GM19395 (cell line): Measurements from ENCODE around the gene SMIM3.
A peak's percentile ranks its signal among the peaks of the same experiment; 100 is the strongest.

ENCODE experiments used
- ATAC-seq: cut with Tn5 transposase; IDR thresholded peaks from one replicate; pipeline ENCODE4 v1.9.1; 2021; ENCODE audit warnings: mild to moderate bottlenecking, moderate library complexity; ENCODE audit not compliant: unreplicated experiment

SMIM3 gene

DNA sequence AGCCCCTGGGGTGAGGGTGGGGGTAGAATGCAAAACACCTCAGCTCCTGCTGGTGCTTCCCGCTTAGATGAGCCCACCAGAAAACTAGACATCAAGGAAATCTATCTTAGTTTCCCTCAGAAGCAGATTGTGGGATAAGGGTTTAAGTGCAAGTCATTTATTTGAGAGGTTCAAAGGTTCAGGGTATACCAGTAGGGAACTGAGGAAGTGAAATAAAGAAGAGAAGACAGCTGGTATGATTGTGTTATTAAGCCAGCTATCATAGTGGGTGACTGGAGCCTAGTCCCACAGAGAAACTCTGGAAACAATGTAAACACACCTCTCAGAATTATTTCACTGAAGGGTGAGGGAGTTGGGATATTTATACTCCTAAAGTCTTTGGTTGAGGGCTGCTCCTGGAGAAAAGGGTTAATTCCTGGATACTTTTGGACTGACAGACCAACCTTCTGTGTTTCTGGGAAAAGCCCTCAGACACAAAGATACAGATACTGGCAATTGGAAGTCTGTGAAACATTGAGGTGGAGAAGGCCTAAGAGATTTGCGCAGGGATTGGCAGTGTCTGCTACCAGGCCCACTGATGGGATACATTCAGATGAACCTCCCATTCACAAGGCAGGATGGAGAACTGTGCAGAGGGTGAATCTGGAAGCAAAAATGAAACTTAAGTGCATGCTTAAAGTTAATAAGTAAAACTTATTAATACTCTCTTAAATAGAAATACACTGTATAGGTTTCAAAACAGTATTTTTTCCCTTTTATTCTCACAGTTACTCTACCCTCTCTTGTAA lies 13.4 kb upstream of the SMIM3 start:
- no peak for ATAC-seq

GRCh38 chr5:150765799-150766169 lies 12.8 kb upstream of the SMIM3 start:
- no peak for ATAC-seq

DNA sequence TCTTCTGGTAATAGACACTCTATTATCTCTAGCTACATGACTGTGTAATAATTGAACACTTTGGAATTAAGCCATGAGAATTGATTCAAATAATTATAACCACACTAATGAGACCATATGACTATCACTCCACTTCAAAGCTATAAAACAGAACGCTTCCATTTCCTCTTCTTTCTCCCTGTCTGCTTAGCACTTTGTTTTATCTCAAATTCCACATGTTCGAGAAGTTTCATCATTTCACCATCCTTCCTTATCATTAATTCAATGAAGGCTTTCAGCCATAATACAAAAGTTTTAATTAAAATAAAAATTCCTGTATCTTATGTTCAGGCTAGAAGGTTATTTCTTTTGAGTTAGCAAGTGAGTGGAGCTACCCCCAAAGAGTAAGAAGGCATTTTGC lies 12.3 kb upstream of the SMIM3 start:
- ATAC-seq = no peak

GRCh38 chr5:150771034-150771795 lies 7.3 kb upstream of the SMIM3 start:
- ATAC-seq = no peak

DNA sequence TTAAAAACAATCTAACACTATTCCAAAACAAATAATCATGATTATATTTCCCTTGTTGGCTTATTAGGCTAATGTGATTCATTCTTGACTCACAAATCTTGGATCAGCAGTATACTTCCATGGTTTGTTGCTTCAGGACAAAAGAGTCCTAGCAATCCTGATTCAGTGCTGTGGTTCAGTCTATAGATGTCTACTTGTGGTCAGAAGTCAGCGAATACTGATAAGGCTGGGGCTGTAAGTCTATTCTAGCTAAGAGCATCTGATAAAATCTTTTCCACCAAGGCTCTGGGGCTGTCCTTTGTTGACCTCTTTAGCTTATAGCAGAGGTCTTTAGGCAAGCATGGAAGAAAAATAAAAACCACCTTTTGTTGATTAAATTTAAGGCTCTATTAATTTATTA lies 4.4 kb upstream of the SMIM3 start:
- no peak for ATAC-seq

DNA sequence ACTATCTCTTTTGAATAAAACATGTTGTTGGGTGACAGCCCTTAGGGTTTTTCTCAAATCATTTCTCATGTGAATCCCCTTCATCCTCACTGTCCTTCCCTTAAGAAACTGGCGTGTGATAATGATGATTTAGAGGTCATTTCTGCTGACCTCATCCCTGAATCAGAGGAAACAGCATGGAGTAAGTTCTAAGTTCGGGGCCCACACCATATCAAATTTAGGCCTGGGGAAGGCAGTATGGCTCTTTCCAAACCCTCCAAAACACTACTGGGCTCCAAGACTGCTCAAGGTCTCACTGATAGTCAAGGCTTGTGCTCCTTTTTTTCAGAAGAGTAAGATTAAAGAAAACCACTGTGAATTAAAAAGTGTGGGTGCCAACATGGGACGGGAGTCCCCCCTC lies 872 bp upstream of the SMIM3 start:
- no peak for ATAC-seq

DNA sequence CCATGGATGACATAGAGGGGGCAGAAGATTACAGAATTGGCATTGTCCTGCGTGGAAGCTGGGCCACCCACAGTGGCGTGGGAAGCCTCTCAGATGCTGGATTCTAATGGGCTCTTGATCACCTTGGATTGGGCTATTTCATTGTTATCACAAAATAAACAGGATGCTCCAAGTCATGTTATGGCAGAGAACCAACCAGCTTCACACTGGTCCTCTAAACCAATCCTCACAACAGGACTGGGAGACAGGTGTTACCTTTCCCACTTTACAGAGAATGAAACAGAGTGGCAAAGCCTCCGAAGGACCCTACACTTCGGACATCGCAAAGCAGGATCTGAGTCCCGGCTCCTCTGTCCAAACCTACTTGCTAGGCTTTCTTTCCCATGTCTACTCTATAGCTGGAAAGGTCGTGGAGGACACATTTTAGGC lies 455 bp upstream of the SMIM3 start:
- peak; percentile 4 for ATAC-seq

DNA sequence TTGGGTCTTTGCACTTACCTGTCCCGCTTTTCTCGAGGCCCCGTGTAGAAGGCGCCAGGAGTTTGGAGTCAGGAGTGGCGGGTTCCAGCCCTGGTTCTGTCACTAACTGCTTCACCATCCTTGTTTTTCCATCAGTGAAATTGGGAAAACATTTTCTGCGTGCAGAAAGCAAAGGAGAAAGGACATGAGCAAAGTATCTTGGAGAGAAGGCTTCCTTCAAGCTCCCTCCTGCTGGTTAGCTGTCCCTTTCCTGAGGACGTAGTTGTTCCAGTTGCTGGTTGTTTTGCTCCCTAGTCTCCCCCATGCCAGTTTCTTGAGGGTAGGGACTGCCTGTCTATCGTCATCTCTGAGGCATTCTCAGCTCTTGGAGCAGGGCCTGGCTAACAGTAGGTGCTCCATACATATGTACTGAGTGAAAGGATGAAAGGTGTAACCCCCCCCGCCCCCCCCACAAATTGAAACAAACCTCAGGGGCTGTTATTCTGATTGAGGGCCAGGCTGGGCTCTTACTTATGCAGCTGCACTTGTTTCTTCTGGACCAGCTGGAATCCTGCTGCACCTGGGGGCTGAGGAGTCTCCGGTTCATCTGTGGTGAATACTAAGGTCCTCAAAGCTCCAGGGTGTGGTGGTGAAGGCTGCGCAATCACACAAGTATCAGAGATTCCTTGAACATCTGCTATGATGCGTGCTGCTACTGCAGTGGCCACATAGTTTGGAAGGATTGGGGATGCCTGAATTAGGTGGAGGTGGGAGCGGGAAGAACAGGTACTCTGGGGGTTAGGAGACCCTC lies 1.0 kb downstream of the SMIM3 start:
- ATAC-seq = peak; percentile 7

DNA sequence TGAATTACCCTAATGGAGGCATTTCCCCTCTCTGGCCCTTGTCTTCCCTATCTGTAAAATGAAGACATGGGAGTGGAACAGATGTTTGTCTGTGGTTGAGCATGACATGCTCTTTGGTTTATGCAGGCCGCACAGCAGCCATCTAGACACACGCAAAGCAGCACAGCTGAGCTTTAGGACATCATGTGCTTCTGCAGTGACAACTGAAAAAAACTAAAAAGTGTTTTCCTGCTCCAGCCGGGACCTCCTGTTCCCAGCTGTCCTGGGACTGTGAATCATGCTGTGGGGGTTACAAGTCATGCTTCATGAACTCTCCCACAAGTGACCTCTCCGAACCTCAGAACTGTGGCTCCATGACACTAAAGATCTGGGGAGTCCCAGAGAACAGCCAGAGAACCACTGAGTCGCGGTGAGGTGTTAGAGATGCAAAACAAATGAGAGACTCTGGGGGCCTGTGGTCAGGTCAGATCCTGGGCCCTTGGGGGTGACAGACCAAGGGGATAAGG lies 1.7 kb downstream of the SMIM3 start:
- peak; percentile 53 for ATAC-seq

DNA sequence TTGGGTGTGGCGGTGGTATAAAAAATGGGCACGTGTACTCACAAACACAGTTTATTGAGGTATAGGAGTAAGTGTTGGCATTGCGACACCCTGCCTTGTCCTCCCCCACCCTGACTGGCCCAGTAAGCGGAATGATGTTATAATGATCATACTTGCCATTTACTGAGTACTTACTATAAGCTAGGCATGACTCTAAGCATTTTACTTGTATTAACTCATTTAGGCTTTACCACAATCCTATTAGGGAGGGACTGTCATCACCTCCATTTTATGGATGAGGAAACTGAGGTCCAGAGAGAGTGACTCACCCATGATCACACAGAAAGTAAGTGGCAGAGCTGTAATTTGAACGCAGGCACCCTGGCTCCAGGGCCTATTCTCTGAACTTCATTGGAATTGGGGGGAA lies 2.3 kb downstream of the SMIM3 start:
- no peak for ATAC-seq

DNA sequence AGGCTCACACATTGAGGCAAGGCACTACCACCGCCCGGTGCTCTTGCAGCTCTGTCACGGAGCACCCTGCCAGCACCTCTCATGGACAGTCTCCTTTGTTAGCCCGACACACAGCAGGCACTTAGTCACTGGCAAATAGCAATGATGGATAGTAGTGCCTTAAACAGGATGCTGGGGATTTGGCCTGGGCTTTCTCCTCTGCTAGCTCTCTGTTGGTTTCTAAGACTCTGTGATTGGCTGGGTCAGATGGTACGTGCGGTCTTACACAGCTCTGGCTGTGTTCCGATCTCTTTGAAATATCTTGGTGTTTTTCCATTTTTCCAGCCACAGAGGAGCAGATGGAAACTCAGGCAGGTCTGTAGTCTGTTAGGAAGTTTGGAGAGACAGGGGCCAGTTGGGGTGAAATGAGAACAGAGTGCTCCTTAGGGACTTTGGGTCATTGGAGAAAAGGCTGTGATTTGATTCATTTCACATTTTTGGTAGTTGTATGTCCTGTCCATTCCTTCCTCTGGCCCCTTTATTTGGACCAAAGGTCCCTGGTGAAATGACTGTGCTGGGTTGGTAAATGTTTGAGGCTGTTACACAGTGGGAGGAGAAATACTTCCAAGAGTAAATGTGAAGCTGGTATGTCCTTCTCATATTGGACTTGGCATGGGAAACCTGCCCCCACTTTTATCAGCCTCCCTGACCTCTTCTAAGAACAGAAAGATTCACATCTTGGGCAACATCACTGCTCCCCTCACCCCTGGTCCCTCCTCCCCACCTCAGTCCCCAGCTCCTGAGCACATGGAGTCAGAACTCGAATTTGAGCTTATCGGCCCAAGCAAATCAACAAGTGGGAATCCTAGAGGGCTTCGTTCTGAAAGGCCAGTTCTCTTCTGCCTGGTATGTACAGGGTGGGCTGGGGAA lies 3.4 kb downstream of the SMIM3 start:
- ATAC-seq = no peak

DNA sequence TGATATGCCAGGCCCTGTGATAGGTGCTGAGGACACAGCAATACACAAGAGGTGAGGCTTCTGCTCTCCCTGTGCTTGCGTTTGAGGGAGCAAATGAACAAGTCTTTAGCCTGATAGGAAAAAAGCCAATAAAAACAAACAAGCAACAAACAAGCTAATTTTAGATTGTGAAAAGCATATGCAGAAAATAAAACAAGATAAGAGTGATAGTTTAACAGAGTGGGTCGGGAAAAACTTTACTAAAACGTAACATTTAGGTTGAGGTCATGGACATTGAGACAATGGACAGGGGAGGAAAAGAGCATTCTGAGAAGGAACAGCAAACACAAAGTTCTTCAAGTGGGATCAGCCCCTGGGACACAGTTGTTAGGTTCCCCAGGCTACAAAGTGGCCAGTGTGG lies 4.3 kb downstream of the SMIM3 start:
- no peak for ATAC-seq

GRCh38 chr5:150783422-150783928 lies 4.9 kb downstream of the SMIM3 start:
- ATAC-seq = peak; percentile 54

- no peak for ATAC-seq
Observed at GRCh38 chr5:150785950-150786349, 7.4 kb downstream of the SMIM3 start.

DNA sequence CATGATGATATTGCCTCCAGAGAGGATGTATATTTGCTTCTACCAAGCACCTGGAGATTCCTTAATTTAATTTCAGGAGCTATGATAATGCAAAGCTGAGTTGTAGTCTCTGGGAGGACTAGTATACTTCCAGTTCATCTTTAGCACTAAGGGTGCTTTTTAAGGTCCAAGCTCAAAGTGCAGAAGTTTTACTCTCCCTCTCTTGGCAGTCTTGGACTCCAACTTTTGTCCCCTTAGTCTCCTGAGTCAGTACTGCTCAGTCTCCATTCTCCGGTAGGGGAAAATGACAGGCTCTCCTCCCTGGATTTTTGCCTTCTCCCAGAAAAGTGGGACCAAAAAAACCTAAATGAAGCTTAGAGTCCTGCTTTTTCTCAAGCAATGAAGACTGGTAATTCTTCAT lies 8.3 kb downstream of the SMIM3 start:
- ATAC-seq = no peak

GRCh38 chr5:150787656-150788055 lies 9.1 kb downstream of the SMIM3 start:
- ATAC-seq = no peak

- ATAC-seq = no peak
Observed at GRCh38 chr5:150788977-150789376, 10.4 kb downstream of the SMIM3 start.

DNA sequence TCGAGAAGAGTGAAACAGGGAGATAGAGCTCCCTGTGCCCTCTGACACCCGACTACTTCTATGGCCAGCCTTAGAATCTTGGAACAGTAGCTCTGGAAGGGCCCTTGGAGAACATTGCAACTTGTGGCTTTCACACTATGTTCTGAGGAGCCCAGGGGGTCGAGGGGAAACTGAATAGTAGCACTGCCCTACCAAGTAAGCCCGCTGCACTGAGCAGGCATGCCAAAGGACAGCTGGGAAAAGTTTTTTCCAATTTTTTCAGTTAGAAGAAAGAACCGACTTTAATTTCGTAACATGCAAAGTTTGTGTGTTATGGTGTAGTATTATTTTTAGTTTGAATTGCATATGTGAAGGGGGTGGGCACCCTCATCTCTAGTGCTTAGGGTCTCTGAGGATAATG lies 10.9 kb downstream of the SMIM3 start:
- no peak for ATAC-seq

DNA sequence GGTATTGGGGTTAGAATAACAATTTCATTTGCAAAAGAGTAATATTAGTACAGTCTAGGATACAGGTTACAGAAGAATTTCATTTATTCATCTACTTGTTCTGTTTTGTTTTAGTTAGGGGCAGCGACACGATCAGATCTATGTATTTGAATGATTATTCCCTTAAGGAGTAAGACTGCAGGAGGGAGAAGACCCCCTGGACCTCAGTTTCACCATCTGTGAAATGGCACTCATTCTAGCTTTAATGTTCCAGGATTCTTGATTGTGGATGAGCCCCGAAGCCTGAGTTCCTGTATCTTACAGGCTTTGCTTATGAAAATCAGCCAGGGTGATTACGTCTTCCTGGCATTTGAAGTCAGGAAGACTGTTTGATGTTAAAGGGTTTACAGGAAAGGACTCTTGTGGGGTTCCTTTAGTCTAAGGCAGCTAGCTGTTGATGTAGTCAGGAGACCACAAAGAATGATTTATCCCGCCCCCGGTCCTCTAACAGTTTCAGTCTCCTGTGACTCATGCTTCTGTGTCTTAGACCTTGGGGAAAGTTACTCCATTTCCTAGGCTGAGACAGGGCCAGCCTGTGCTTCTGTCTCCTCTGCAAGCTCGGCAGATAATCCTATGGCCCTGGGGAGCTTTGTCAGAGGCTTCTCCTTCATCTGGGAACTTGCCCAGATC lies 11.5 kb downstream of the SMIM3 start:
- peak; percentile 94 for ATAC-seq

- ATAC-seq = no peak
Observed at GRCh38 chr5:150791536-150791935, 13.0 kb downstream of the SMIM3 start.
